GM21529 (cell line): Measurements from ENCODE around the gene NLK.
A peak's percentile ranks its signal among the peaks of the same experiment; 100 is the strongest.
"Not testable (repeated sequence)": the region's sequence is repeated elsewhere in the genome, so short reads cannot be mapped to it uniquely, and the experiment has no call there.

Experiments used
- ATAC-seq: cut with Tn5 transposase; IDR thresholded peaks from one replicate; pipeline ENCODE4 v1.9.1; 2021; ENCODE audit not compliant: unreplicated experiment

The NLK gene

DNA sequence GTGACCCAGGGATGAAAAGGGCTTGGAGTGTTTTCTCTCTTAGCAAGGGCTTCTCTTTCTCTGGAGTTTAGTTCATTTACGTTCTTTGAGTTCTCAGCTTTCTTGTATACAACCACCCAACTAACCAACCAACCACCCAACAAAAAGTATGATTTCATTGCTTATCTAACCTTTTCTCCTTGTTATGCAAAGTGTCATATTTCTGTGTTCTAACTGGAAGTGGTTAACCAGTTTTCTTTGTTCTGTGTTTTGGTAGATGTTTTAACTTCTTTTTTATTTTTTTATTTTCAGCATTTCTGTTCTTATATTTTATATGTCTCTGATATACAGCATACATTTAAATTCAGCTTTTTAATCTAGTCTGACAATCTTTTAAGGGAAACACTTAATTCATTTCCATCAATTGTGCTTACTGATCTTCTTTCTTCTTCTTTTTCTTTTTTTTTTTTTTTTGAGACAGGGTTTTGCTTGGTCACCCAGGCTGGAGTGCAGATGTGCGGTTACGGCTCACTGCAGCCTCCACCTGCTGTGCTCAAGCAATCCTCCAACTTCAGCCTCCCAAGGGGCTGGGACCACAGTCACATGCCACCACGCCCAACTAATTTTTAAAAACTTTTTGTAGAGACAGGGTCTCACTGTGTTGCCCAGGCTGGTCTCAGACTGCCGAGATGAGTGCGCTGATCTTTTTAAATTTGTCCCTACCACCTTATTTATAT, 29.6 kb downstream of the NLK start:
- ATAC-seq, result no peak

DNA sequence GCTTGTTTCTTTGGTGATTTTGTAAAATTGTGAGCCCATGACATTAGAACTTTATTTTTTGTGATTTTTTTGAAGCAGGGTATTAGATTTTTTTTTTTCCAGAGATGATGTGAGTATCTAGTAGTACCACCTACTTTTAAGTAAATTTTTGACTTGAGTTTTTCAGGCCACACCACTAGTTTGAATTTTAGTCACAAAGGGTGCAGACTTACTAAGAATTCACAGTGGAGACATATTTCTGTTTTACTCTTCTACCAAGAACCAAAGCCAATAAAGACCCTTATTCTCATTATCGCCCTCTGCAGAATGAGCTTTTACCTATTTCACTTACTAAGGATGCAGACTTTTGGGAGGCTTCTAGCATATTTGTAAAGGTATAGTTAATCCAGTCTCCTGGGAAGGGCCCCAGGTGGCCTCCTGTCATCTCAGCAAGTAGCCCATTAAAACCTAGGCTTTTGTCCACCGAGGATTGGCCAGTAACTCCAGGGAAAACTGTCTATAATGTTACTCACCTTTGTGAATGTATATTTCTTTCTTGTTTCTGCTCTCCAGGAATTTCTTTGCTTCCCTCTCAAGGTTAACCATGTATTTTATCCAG, 30.6 kb downstream of the NLK start:
- no peak for ATAC-seq

DNA sequence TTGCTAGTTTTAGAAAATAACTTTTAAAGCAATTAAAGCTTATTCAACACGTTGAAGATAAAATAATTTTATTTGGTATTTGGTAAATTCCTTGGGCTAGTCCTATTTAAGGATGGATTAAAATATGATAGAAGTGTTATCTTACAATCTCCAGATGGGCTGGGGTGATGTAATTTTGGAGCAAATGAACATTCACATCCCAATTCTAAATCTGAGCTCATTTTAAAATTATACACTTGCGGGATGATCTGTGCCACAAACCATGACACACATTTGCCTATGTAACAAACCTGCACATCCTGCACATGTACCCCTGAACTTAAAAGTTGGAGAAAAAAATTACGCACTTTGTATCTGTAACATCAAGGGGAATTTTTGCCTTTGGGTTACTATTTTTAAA, 31.5 kb downstream of the NLK start:
- no peak for ATAC-seq

DNA sequence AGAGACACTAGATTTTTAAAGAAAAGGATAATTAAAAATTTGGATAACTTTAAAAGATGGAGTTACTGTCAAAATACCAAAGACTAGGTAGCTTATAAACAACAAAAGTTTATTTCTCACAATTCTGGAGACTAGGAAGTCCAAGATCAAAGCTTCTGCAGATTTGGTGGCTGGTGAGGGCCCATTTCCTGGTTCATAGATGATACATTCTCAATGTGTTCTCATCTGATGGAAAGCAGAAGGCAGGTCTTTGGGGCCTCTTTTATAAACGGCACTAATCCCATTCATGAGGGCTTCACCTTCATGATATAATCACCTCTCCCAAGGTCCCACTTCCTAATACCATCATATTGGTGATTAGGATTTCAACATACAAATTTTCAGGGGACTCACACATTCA, 33.7 kb downstream of the NLK start:
- ATAC-seq, result no peak

DNA sequence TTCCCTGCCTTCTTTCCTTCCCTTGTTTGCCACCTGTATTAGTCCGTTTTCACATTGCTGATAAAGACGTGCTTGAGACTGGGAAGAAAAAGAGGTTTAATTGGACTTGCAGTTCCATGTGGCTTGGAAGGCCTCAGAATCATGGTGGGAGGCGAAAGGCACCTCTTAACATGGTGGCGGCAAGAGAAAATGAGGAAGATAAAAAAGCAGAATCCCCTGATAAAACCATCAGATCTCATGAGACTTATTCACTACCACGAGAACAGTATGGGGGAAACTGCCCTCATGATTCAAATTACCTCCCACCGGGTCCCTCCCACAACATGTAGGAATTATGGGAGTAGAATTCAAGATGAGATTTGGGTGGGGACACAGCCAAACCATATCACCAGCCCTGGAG, 34.7 kb downstream of the NLK start:
- ATAC-seq, result not testable (repeated sequence)

DNA sequence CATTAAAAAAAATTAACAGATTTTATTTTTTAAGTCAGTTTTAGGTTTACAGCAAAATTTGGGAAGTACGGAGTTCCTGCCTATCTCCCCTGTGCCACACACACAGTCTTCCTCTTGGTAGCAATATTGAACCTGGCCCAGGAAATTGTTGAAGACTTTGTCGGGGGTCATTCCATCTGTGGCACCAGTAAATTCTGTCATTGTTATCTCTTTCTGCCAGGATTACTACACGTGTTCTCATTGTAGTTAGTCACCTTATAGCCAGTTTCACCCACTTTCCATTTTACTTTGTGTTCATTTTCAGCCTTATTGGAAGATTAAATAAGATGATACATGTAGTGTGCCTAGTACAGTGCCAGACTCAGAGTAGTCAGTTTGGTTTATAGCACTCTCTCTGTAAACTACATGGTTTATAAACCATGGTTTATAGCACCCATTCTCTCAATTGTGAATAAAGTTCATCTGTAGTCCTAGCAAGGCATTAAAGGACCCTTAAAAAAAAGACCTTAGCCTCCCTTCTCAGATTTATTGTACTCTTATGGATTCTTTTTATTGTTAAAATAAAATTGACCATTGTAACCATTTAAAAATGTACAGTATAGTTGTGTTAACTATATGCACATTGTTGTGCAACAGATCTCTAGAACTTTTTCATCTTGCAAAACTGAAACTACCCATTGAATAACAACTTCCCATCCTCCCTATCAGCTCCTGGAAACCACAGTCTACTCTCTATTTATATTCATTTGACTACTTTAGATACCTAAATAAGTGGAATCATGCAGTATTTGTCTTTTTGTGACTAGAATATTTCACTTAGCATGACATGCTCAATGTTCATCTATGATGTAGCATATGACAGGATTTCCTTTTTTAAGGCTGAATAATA, 36.1 kb downstream of the NLK start:
- ATAC-seq, result no peak

DNA sequence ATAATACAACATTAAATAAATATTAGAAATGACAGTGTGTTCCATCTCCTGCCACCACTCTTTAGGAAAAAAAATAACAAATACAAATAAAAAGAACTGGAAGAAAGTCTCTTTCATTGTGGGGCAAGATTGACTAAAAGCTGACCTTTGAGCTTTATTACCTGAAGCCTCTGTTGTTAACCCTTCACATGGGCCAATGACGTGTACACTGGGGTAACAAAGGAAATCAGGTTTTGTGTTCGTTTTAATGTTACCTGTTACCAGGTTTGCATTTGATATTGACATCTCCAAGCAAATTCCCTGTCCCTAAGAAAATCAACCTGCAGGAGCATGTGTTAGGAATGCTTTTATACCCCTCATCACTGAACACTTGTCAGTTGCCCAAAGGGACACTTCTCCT, 39.0 kb downstream of the NLK start:
- ATAC-seq, result no peak

DNA sequence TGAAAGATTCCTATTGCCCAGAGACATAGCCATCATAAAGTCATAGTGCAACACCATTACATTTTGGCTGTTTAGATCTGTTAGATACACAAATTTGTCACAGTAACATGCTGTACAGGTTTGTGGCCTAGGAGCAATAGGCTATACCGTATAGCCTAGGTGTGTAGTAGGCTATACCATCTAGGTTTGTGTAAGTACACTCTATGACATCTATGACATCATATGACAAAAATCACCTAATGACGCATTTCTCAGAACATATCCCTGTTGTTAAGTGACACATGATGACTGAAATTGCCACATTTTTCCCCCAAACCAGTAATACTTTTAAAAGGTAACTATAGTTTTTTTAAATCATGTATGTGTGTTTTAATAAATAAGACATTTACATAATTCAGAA, 43.3 kb downstream of the NLK start:
- no peak for ATAC-seq

DNA sequence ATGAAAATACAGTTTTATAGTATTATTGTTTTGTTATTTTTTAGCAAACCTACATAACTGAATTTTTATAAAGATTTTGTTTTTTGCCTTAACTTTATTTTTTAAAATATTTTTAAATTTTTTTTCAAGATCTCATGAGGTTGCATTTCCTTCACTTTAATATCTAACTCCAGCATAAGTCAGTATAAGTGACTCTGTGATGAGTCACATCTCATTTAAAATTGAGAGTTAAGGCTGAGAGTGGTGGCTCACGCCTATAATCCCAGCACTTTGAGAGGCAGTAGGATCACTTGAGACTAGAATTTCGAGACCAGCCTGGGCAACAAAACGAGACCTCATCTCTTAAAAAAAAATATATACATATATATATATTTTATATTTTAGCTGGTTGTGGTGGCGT, 44.0 kb downstream of the NLK start:
- no peak for ATAC-seq

DNA sequence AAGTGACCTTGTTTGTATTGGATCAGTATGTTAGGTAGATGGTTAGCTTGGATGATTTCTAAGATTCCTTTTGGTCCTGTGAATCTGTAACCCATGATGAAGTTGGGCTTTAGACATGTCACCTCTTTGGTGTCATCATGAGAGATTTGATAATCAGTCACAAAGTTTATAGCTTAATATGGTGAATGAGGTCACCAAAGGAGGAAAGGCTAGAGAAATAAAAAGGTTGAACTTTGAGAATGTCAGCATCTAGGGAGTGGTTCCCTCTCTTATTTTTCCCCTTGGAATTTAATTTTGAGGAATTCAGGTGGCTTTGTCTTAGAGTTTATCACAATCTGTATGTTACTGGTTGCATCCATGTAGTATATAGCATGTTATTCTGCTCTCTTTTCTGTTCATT, 45.3 kb downstream of the NLK start:
- no peak for ATAC-seq

DNA sequence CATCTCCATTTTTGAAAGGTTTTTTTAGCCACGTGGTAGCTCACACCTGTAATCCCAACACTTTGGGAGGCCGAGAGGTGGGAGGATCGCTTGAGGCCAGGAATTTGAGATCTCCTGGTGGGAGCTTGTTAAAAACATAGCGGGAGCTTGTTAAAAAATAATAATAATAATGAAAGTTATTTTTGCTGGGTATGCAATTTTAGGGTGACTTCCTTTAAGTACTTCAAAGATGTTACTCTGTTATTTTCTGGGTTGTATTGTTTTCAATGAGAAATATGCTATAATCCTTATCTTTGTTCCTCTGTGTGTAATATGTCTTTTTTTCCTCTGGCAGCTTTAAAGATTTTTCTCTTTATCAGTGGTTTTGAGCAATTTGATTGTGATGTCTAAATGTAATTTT, 48.1 kb downstream of the NLK start:
- ATAC-seq, result no peak

DNA sequence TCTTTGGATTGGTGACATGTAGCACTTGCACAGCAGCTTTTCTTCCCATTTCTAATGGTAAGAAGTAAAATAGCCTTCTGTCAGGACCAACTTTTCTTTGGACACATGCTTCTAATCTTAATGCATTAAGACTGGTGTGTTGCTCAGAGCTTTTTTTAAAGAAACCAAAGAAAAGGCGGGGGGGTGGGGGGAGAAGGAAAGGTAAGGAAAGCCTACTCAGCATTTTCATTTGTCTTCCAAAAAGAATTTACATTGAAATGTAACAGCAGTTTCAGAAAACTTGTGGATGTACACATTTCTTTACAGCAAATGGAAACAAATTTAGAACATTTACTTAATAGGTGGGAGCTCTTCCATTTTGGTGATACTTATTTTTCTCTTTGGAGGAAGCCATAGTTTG, 49.6 kb downstream of the NLK start:
- ATAC-seq, result no peak

DNA sequence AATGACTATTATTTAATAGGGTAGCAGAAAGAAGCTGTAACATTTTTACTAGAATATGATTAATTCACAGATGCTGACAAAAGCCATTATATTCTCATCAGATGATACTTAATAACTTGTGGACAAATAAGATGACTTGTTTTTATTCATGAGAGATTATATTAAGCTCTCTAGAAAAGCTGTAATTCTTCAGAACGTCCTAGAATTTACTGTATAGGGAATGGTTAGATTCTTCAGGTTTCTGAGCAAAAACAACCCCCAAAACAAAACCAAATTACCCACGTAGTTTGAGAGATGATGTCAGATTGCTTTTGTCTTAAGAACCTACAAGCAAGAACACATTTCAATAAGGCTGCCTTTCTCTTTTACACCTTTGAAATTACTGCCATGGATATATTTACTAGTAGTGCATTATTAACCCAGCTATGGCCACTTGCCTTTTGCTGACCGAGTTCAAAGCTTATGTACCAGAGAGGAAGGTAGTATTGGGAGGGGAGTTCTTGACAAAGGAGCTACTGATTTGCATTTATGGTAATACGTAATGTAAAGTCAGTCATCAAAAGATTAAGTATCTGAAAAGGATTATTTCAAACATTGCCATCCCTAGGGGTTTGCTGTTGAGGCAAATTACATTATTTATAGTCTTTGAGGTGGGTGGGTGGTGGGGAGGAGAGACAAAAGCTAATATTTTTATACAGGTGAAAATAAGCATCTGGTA, 51.7 kb downstream of the NLK start:
- ATAC-seq, result no peak

DNA sequence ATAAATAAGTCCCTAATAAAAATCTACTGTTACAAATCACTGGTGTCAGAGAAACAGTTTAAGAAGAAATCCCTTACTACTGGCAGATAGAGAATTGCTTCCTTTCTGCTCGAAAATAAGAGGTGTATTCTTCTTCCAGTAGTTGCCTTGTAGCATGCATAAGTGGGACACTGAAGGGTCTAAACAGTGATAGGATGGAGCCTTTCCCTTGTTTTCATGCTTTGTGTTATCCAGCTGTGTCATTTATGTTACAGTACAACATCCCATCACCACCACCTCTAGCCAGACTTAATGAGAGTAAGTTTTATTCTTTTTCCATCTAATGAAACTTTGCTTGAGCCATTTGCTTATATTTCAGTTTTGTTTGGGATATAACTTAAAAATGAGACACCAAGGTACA, 54.3 kb downstream of the NLK start:
- no peak for ATAC-seq

DNA sequence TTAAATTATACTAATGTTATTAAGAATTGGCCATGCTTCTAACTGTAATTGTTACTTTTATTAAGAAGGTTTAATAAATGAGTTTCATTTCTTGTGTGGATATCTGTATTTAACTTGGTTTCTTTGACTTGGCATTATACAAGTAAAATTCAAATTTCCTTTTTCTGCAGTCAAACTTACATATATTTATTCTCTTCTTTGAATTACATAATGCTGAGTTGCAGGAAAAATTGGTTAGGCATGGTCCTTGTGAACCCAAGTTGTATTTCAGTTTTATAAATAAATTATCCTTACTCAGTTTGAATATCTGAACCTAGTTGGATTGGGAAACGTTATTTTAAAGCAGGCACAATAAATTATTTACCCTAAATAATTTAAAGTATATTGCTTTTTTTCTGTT, 54.8 kb downstream of the NLK start:
- no peak for ATAC-seq

DNA sequence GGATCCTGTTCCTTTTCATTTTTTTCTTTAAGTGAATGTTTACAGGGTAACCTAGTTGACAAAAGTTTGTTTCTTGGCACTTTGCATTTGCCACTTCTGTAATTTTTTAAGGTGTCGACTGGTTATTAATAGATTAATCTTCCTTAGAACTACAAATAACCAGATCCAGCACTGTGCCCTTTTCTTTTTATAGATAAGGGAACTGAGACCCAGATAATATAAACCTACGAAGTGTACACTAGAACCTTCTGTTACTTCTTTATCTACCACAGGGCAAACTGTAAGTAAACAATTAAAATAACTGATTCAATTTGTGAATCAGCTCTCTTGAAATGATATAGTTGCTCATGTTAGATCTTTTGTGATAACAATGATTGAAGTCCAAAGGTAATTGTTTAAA, 55.4 kb downstream of the NLK start:
- peak; percentile 64 for ATAC-seq

DNA sequence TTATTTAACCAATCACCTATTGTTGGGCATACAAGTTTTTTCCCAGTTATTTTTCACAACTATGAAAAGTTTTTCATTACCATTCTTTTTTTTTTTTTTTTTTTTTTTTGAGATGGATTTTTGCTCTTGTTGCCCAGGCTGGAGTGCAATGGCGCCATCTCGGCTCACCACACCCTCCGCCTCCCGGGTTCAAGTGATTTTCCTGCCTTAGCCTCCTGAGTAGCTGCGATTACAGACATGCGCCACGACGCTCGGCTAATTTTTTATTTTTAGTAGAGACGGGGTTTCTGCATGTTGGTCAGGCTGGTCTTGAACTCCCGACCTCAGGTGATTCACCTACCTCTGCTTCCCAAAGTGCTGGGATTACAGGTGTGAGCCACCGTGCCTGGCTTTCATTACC, 56.1 kb downstream of the NLK start:
- not testable (repeated sequence) for ATAC-seq

DNA sequence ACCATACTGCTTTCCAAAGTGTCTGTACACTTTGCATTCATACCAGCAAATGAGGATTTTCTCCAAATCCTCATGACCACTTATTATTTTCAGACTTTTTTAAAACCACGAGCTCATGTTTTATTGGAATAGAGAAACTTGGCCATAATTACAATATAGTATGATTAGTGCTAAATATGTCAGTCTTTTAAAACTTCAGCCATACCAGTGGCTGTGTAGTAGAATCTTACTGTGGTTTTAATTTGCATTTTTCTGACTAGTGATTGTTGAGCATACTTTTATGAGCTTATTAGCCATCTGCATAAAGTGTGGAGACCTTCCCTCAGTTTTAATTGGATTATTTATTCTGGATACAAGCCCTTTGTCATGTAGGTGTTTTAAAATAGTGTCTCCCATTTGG, 57.8 kb downstream of the NLK start:
- no peak for ATAC-seq

DNA sequence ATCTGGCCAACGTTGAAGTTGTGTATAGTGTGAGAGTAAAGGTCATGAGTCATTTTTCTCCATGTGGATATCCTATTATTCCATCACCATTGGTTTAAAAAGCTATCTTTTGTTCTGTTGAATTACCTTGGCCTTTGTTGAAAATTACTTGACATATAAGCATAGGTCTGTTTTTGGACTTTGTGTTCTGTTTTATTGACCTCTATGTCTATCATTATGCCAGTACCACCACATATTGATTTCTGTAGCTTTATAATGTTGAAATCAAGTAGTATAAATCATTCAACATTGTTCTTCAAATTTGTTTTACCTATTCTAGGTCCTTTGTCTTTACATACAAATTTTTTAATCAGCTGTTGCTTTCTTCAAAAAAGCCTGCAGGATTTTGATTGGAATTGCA, 58.5 kb downstream of the NLK start:
- ATAC-seq, result no peak

DNA sequence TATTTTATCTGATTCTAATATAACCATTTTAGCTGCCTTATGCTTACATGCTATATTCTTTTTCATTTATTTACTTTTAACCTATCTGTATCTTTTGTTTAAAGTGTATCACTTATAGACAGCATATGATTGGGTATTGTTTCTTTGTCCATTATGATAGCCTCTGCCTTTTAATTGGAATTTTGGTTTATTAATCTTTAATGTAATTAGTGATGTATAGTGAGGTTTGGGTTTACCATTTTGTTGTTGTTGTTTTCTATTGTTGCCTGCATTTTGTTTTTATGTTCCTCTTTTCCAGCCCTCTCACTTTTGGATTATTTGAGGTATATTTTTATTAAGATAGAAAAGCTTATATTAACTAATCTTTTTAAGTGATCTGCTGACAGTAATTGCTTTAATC, 59.4 kb downstream of the NLK start:
- ATAC-seq, result no peak

DNA sequence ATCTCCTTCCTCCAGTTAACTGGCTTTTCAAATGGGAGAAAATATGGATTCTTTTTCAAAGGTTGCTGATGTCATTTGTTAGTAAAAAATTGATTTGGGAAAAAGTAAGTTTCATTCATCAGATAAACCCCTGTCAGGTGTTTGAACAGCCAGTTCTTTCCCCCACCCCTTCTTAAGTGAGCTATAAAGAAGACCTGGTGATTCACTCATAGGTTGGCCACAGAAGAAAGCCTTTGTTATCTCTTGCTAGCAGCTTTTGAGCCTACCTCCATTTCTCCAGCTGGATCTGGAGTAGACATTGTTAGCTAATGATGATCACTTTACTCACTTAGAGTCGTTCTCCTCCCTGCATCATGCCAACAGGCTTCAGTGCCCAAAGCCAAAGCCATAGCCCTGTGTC, 63.0 kb downstream of the NLK start:
- no peak for ATAC-seq

DNA sequence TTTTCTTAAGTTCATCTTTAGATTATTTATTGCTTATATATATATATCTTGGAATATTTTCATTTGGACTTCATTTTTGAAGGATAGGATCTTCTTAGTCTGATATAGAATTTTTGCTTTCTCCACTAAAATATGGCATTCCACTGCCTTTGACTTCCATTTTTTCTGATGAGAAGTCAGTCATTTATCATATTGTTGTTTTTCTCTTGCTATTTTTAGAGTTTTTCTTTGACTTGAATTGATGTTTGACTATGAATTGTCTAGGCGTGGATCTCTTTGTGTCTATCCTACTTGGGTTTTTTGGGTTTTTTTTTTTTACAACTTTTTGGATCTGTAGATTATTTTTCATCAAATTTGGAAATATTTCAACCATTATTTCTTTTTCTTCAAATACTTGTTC, 67.7 kb downstream of the NLK start:
- ATAC-seq, result no peak
